GM10248 (cell line): ENCODE measurements around the gene ADAMTSL1.
A peak's percentile ranks its signal among the peaks of the same experiment; 100 is the strongest.

Experiments
- CTCF ChIA-PET: fragments of 300-600 bp; sonication (Branson Sonifier 250); formaldehyde crosslinking; extraction: SDS; loops from one replicate; lab custom pipeline; 2021; ENCODE audit warnings: antibody characterized with exemption; lab: Yijun Ruan, JAX
- POLR2A ChIA-PET: fragments of 350-650 bp; sonication (Branson Sonifier 250); formaldehyde crosslinking; extraction: SDS; loops from one replicate; lab custom pipeline; 2020; ENCODE audit warnings: antibody characterized with exemption; lab: Yijun Ruan, JAX
- DNase-seq: peaks from one replicate; pipeline ENCODE4 v3.0.0; 2012; ENCODE audit errors: extremely low spot score
- TF ChIP-seq, protein P1 (sequence below): IDR thresholded peaks from 2 replicates; pipeline ENCODE4 v1.5.1; 2012; ENCODE audit warnings: mild to moderate bottlenecking, low read depth; ENCODE audit errors: extremely low read depth, missing control alignments, control extremely low read depth

ADAMTSL1 gene

DNA sequence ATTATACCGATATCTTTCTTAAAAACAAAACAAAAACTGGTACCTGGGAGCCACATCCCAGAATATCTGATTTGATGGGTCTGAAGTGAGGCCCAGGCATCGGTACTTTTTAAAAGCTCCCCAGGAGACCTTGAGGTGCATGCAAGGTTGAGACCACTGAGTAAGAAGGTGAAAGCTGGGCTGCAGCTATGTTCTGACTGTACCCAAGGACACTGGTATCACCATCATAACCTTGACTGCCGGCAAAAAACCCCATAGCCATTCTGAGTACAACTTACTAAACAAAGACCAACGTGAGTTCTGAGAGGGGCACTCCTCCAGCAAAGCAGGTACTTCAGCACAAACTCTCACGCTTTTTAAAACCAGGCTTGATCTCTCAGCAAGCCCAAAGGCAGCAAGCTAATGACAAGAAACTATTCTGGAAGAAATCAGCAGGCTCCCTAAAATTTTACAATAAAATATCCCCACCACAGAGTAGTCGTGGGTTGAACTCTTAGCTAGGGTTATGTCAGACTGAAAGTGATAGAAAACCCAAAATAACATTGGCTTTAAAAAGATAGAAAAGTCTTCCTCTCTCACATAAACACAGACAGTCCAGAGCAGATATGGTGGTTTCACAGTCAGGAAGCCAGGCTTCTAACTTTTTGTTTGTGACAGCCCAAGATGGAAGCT lies 295.1 kb downstream of the ADAMTSL1 start:
- peak; percentile 30 for DNase-seq
- TF ChIP-seq, protein P1, sequence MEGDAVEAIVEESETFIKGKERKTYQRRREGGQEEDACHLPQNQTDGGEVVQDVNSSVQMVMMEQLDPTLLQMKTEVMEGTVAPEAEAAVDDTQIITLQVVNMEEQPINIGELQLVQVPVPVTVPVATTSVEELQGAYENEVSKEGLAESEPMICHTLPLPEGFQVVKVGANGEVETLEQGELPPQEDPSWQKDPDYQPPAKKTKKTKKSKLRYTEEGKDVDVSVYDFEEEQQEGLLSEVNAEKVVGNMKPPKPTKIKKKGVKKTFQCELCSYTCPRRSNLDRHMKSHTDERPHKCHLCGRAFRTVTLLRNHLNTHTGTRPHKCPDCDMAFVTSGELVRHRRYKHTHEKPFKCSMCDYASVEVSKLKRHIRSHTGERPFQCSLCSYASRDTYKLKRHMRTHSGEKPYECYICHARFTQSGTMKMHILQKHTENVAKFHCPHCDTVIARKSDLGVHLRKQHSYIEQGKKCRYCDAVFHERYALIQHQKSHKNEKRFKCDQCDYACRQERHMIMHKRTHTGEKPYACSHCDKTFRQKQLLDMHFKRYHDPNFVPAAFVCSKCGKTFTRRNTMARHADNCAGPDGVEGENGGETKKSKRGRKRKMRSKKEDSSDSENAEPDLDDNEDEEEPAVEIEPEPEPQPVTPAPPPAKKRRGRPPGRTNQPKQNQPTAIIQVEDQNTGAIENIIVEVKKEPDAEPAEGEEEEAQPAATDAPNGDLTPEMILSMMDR, result no peak
- POLR2A ChIA-PET, result no interaction called here
- CTCF ChIA-PET, result interaction anchor here (0.8 to 2.1 kb wide), 6 partner anchors 9 to 259 kb away, joined by 3 to 6 read pairs (median 3); no protein-coding TSS in a partner anchor

DNA sequence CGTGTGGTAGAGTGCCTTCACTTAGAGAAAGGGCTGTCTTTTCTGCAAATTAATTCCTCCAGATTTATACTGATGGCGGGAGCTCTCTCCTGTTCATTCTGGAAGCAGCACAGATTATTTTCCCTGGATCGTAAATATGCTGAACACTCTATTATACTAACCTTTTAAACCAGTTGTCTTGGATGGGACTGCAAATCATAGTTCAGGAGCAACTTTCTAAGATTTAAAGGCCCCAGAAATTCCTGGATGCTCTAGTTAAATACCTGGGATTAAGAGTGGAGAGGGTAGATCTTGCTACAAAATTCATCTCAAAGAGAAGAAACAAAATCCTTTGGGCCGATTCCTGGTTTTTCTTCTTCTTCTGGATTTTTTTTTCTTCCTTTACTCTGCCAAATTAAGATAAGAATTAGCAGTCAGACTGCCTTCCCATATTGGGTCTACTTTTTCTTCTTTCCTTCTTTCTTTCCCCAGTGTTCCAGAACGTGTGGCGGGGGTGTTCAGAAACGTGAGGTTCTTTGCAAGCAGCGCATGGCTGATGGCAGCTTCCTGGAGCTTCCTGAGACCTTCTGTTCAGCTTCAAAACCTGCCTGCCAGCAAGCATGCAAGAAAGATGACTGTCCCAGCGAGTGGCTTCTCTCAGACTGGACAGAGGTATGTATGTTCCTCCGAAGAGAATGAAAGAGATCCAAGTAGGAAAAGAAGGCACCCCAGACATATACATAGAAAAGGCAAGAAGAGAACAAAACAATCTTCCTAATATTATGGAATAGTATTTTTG lies 296.4 kb downstream of the ADAMTSL1 start:
- ChIA-PET CTCF (interaction anchor here (0.9 to 2.1 kb wide), 2 partner anchors 10 to 13 kb away, joined by 3 to 6 read pairs; no protein-coding TSS in a partner anchor), POLR2A (no interaction called here)
- TF ChIP-seq, protein P1, result no peak
- DNase-seq, result no peak

DNA sequence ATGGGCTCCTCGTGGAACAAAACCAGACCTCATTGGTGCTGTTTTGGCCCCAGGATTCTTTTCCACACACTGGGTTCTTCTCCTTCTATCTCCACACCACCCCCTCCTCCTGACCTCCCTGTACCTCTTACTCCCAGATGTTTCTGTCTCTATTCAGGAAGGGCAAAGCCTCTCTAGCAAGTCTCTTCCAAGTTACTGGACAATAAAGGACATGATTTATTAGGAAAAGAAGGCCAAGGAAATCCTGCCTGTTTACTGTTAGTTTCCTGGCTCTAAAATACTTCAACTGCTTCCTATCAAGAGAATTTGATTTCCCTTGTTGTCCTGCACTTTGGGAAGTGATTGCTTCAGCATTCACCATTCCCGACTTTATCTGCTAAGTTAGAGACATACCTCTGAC lies 297.1 kb downstream of the ADAMTSL1 start:
- POLR2A ChIA-PET, result no interaction called here
- TF ChIP-seq, protein P1, result no peak
- CTCF ChIA-PET, result interaction anchor here (1.3 kb wide), 1 partner anchor 20 kb away, joined by 6 read pairs; no protein-coding TSS in a partner anchor
- no peak for DNase-seq

DNA sequence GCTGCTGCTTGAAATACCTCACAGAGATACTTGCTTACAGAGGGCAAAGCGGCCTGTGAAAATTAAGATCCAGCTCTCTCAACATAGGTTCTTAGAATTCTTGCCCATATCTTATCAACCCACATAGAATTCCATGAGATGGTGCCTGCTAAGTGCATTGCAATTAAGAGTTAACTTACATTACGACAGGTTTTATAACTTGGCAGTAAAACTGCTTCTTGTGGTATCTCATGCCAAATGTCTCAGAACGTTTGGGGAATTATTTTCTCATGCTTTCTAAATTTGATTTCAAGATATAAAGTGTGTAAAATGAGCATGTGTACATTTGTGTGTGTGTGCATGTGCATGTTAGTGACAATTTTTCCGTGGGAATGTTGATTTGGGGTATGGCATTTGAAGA lies 297.8 kb downstream of the ADAMTSL1 start:
- ChIA-PET POLR2A (no interaction called here), CTCF (interaction anchor here (1.3 kb wide), 1 partner anchor 19 kb away, joined by 6 read pairs; no protein-coding TSS in a partner anchor)
- DNase-seq, result no peak
- TF ChIP-seq, protein P1, result no peak

DNA sequence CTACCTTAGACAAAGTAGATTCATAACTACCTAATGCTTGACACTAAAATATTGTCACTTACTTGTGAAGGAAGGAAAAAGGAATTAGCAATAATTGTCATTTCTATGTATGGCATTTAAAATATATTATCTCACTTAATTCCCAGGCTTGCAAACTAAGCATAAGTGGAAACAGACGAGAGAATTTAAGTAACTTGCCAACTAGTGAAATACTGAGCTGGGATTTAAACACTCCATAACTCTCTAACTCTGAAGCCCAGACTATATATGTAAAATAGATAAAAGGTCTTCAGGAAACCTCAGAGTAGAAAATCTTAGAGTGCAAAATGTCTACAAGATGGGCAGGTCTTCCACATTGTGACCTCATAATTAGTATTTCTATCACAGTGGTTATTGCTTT lies 301.3 kb downstream of the ADAMTSL1 start:
- TF ChIP-seq, protein P1, result no peak
- ChIA-PET POLR2A (no interaction called here), CTCF (interaction anchor here (0.7 to 1.8 kb wide), 3 partner anchors 18 to 156 kb away, joined by 3 to 5 read pairs (median 5); no protein-coding TSS in a partner anchor)
- no peak for DNase-seq

DNA sequence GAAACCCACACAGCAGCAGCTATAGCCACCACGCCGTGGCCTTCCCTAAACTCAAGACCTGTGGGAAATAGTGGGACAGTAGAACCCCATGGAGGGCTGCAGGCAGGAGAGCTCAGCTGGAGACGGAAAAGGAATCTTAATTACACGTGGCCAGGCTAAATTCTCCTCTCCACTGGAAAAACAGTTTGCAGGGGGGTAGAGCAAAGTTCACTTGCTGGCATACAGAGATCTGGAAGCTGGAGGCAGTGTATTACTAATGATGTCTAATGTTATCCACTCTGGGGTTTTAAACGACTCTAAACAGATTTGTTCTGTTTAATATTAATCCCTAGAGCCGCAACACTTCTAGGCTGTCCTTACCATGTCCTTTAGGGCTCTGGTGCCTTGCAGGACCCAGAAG lies 302.0 kb downstream of the ADAMTSL1 start:
- POLR2A ChIA-PET, result no interaction called here
- CTCF ChIA-PET, result interaction anchor here (0.7 to 1.8 kb wide), 3 partner anchors 17 to 155 kb away, joined by 3 to 5 read pairs (median 5); no protein-coding TSS in a partner anchor
- no peak for DNase-seq
- TF ChIP-seq, protein P1, result no peak
